ENCODE measurements around the gene DNAJC10. TPM values are rescaled to one million over a fixed set of nuclear protein-coding genes. Genes with fewer than 3 reads are reported as not detected.
"Not testable (repeated sequence)": the region's sequence is repeated elsewhere in the genome, so short reads cannot be mapped to it uniquely, and the experiment has no call there.

DNAJC10 gene
- polyA plus RNA-seq, 4 donors, result 5.1 to 108 (median 18.9) TPM

- H3K9me3 ChIP-seq (ENCODE audit: control insufficient read depth in 2 of 2, insufficient read depth in 1 of 2, low read depth in 1 of 2, low read length in 1 of 2), result no peaks in the 10 kb centered on the region
- H3K27me3 ChIP-seq (ENCODE audit: control insufficient read depth in 3 of 3, insufficient read depth in 3 of 3, low read length in 3 of 3), result no peaks in the 10 kb centered on the region
- no peak for FAIRE-seq
- peak overlapping the region; percentile 82 to 100 (median 99) for H3K4me3 ChIP-seq (ENCODE audit: low read depth in 1 of 3, low read length in 3 of 3)
- peak overlapping the region; percentile 84 to 98 (median 92) for H3K27ac ChIP-seq (ENCODE audit: low read depth in 1 of 3, low read length in 2 of 3)
- peaks cover 0 to 6% (median 0%) of the 10 kb centered on the region in 3 donors for H3K4me1 ChIP-seq (ENCODE audit: control insufficient read depth in 3 of 3, insufficient read depth in 2 of 3, low read depth in 1 of 3, low read length in 2 of 3)
- peaks cover 0 to 5% (median 0%) of the 10 kb centered on the region in 3 donors for H3K36me3 ChIP-seq (ENCODE audit: control insufficient read depth in 3 of 3, insufficient read depth in 2 of 3, low read depth in 1 of 3, low read length in 3 of 3)
- 0 to 2% (median 0%) methylated on average over 12 of the region's 12 CpGs for WGBS, 3 donors
- peak; percentile 57 to 75 for DNase-seq
Measured at GRCh38 chr2:182716650-182716979, 558 bp downstream of the DNAJC10 start.

- Histone ChIP-seq H3K4me1 (ENCODE audit: control insufficient read depth in 3 of 3, insufficient read depth in 2 of 3, low read depth in 1 of 3, low read length in 2 of 3) (peaks cover 0 to 6% (median 0%) of the 10 kb centered on the region in 3 donors), H3K27ac (ENCODE audit: low read depth in 1 of 3, low read length in 2 of 3) (peak overlapping the region in 1 of 3 donors; percentile 98), H3K4me3 (ENCODE audit: low read depth in 1 of 3, low read length in 3 of 3) (peak overlapping the region in 2 of 3 donors; percentile 19 to 99), H3K27me3 (ENCODE audit: control insufficient read depth in 3 of 3, insufficient read depth in 3 of 3, low read length in 3 of 3) (no peaks in the 10 kb centered on the region), H3K36me3 (ENCODE audit: control insufficient read depth in 3 of 3, insufficient read depth in 2 of 3, low read depth in 1 of 3, low read length in 3 of 3) (peaks cover 0 to 6% (median 0%) of the 10 kb centered on the region in 3 donors), H3K9me3 (ENCODE audit: control insufficient read depth in 2 of 2, insufficient read depth in 1 of 2, low read depth in 1 of 2, low read length in 1 of 2) (no peaks in the 10 kb centered on the region)
- DNase-seq (peak; percentile 33 to 50), FAIRE-seq (no peak)
- WGBS, 3 donors, result 18 to 23% (median 18%) methylated on average over 2 of the region's 2 CpGs
Measured at GRCh38 chr2:182717416-182717815, 1.4 kb downstream of the DNAJC10 start.

GRCh38 chr2:182717816-182718215 is 1.8 kb downstream of the DNAJC10 start:
- Histone ChIP-seq H3K4me3 (ENCODE audit: low read depth in 1 of 3, low read length in 3 of 3) (peak overlapping the region in 1 of 3 donors; percentile 99), H3K4me1 (ENCODE audit: control insufficient read depth in 3 of 3, insufficient read depth in 2 of 3, low read depth in 1 of 3, low read length in 2 of 3) (peaks cover 0 to 7% (median 0%) of the 10 kb centered on the region in 3 donors), H3K9me3 (ENCODE audit: control insufficient read depth in 2 of 2, insufficient read depth in 1 of 2, low read depth in 1 of 2, low read length in 1 of 2) (no peaks in the 10 kb centered on the region), H3K27ac (ENCODE audit: low read depth in 1 of 3, low read length in 2 of 3) (peak overlapping the region in 1 of 3 donors; percentile 98), H3K27me3 (ENCODE audit: control insufficient read depth in 3 of 3, insufficient read depth in 3 of 3, low read length in 3 of 3) (no peaks in the 10 kb centered on the region), H3K36me3 (ENCODE audit: control insufficient read depth in 3 of 3, insufficient read depth in 2 of 3, low read depth in 1 of 3, low read length in 3 of 3) (peaks cover 0 to 9% (median 2%) of the 10 kb centered on the region in 3 donors)
- DNase-seq (no peak), FAIRE-seq (no peak)

GRCh38 chr2:182718459-182718858 is 2.4 kb downstream of the DNAJC10 start:
- FAIRE-seq (no peak), DNase-seq (no peak)
- no peak overlapping the region for H3K27ac ChIP-seq (ENCODE audit: low read depth in 1 of 3, low read length in 2 of 3)
- H3K36me3 ChIP-seq (ENCODE audit: control insufficient read depth in 3 of 3, insufficient read depth in 2 of 3, low read depth in 1 of 3, low read length in 3 of 3), result peaks cover 0 to 13% (median 2%) of the 10 kb centered on the region in 3 donors
- no peak overlapping the region for H3K4me3 ChIP-seq (ENCODE audit: low read depth in 1 of 3, low read length in 3 of 3)
- H3K9me3 ChIP-seq (ENCODE audit: control insufficient read depth in 2 of 2, insufficient read depth in 1 of 2, low read depth in 1 of 2, low read length in 1 of 2), result no peaks in the 10 kb centered on the region
- peaks cover 0 to 13% (median 2%) of the 10 kb centered on the region in 3 donors for H3K4me1 ChIP-seq (ENCODE audit: control insufficient read depth in 3 of 3, insufficient read depth in 2 of 3, low read depth in 1 of 3, low read length in 2 of 3)
- 66 to 89% (median 80%) methylated on average over 4 of the region's 4 CpGs for WGBS, 3 donors
- no peaks in the 10 kb centered on the region for H3K27me3 ChIP-seq (ENCODE audit: control insufficient read depth in 3 of 3, insufficient read depth in 3 of 3, low read length in 3 of 3)

- H3K36me3 ChIP-seq (ENCODE audit: control insufficient read depth in 3 of 3, insufficient read depth in 2 of 3, low read depth in 1 of 3, low read length in 3 of 3), result peaks cover 0 to 13% (median 2%) of the 10 kb centered on the region in 3 donors
Measured at GRCh38 chr2:182719116-182719515, 3.1 kb downstream of the DNAJC10 start.

GRCh38 chr2:182724656-182725055 is 8.6 kb downstream of the DNAJC10 start:
- Histone ChIP-seq H3K27ac (ENCODE audit: low read depth in 1 of 3, low read length in 2 of 3) (no peak overlapping the region), H3K4me3 (ENCODE audit: low read depth in 1 of 3, low read length in 3 of 3) (no peak overlapping the region), H3K36me3 (ENCODE audit: control insufficient read depth in 3 of 3, insufficient read depth in 2 of 3, low read depth in 1 of 3, low read length in 3 of 3) (peaks cover 0 to 17% (median 2%) of the 10 kb centered on the region in 3 donors), H3K9me3 (ENCODE audit: control insufficient read depth in 2 of 2, insufficient read depth in 1 of 2, low read depth in 1 of 2, low read length in 1 of 2) (no peaks in the 10 kb centered on the region), H3K4me1 (ENCODE audit: control insufficient read depth in 3 of 3, insufficient read depth in 2 of 3, low read depth in 1 of 3, low read length in 2 of 3) (peaks cover 0 to 26% (median 4%) of the 10 kb centered on the region in 3 donors), H3K27me3 (ENCODE audit: control insufficient read depth in 3 of 3, insufficient read depth in 3 of 3, low read length in 3 of 3) (no peaks in the 10 kb centered on the region)
- FAIRE-seq (no peak), DNase-seq (peak; percentile 54 to 56)
- WGBS, 3 donors, result 16 to 54% (median 36%) methylated on average over 3 of the region's 3 CpGs

More at GRCh38 chr2:182719116-182719515, 3.1 kb downstream of the DNAJC10 start:
- not testable (repeated sequence) for DNase-seq; FAIRE-seq; H3K4me3 ChIP-seq (ENCODE audit: low read depth in 1 of 3, low read length in 3 of 3); H3K9me3 ChIP-seq (ENCODE audit: control insufficient read depth in 2 of 2, insufficient read depth in 1 of 2, low read depth in 1 of 2, low read length in 1 of 2); H3K27ac ChIP-seq (ENCODE audit: low read depth in 1 of 3, low read length in 2 of 3); H3K27me3 ChIP-seq (ENCODE audit: control insufficient read depth in 3 of 3, insufficient read depth in 3 of 3, low read length in 3 of 3)
- 94 to 97% (median 95%) methylated on average over 8 of the region's 8 CpGs for WGBS, 3 donors
- peaks cover 0 to 13% (median 4%) of the 10 kb centered on the region in 3 donors for H3K4me1 ChIP-seq (ENCODE audit: control insufficient read depth in 3 of 3, insufficient read depth in 2 of 3, low read depth in 1 of 3, low read length in 2 of 3)

- no peak overlapping the region for H3K27ac ChIP-seq (ENCODE audit: low read depth in 1 of 3, low read length in 2 of 3)
- peaks cover 0 to 26% (median 4%) of the 10 kb centered on the region in 3 donors for H3K4me1 ChIP-seq (ENCODE audit: control insufficient read depth in 3 of 3, insufficient read depth in 2 of 3, low read depth in 1 of 3, low read length in 2 of 3)
- no peak for FAIRE-seq
- H3K4me3 ChIP-seq (ENCODE audit: low read depth in 1 of 3, low read length in 3 of 3), result no peak overlapping the region
- 88 to 92% (median 91%) methylated on average over 3 of the region's 3 CpGs for WGBS, 3 donors
- no peak for DNase-seq
- H3K27me3 ChIP-seq (ENCODE audit: control insufficient read depth in 3 of 3, insufficient read depth in 3 of 3, low read length in 3 of 3), result no peaks in the 10 kb centered on the region
- peaks cover 0 to 17% (median 2%) of the 10 kb centered on the region in 3 donors for H3K36me3 ChIP-seq (ENCODE audit: control insufficient read depth in 3 of 3, insufficient read depth in 2 of 3, low read depth in 1 of 3, low read length in 3 of 3)
- no peaks in the 10 kb centered on the region for H3K9me3 ChIP-seq (ENCODE audit: control insufficient read depth in 2 of 2, insufficient read depth in 1 of 2, low read depth in 1 of 2, low read length in 1 of 2)
Measured at GRCh38 chr2:182726473-182726872, 10.4 kb downstream of the DNAJC10 start.

GRCh38 chr2:182728014-182728413 is 12.0 kb downstream of the DNAJC10 start:
- Histone ChIP-seq H3K4me1 (ENCODE audit: control insufficient read depth in 3 of 3, insufficient read depth in 2 of 3, low read depth in 1 of 3, low read length in 2 of 3) (peaks cover 0 to 22% (median 4%) of the 10 kb centered on the region in 3 donors), H3K27me3 (ENCODE audit: control insufficient read depth in 3 of 3, insufficient read depth in 3 of 3, low read length in 3 of 3) (no peaks in the 10 kb centered on the region), H3K27ac (ENCODE audit: low read depth in 1 of 3, low read length in 2 of 3) (no peak overlapping the region), H3K36me3 (ENCODE audit: control insufficient read depth in 3 of 3, insufficient read depth in 2 of 3, low read depth in 1 of 3, low read length in 3 of 3) (peaks cover 0 to 12% (median 0%) of the 10 kb centered on the region in 3 donors), H3K4me3 (ENCODE audit: low read depth in 1 of 3, low read length in 3 of 3) (no peak overlapping the region), H3K9me3 (ENCODE audit: control insufficient read depth in 2 of 2, insufficient read depth in 1 of 2, low read depth in 1 of 2, low read length in 1 of 2) (no peaks in the 10 kb centered on the region)
- WGBS, 3 donors, result 39 to 66% (median 55%) methylated on average over 4 of the region's 4 CpGs
- FAIRE-seq (no peak), DNase-seq (peak; percentile 18 to 59)
